ENCODE data around the gene DLGAP1.

GRCh38 chr18:3449512-3450011 is 1005.5 kb downstream of the DLGAP1 start:
- TF ChIP-seq, protein P1, sequence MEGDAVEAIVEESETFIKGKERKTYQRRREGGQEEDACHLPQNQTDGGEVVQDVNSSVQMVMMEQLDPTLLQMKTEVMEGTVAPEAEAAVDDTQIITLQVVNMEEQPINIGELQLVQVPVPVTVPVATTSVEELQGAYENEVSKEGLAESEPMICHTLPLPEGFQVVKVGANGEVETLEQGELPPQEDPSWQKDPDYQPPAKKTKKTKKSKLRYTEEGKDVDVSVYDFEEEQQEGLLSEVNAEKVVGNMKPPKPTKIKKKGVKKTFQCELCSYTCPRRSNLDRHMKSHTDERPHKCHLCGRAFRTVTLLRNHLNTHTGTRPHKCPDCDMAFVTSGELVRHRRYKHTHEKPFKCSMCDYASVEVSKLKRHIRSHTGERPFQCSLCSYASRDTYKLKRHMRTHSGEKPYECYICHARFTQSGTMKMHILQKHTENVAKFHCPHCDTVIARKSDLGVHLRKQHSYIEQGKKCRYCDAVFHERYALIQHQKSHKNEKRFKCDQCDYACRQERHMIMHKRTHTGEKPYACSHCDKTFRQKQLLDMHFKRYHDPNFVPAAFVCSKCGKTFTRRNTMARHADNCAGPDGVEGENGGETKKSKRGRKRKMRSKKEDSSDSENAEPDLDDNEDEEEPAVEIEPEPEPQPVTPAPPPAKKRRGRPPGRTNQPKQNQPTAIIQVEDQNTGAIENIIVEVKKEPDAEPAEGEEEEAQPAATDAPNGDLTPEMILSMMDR (IDR thresholded peaks at IDR 0.05): no peak
- no peak for TF ChIP-seq POLR2A (IDR thresholded peaks at IDR 0.05)

Measured in testis (tissue), 2 donors.